ENCODE results near the gene MAP6.

The MAP6 gene

DNA sequence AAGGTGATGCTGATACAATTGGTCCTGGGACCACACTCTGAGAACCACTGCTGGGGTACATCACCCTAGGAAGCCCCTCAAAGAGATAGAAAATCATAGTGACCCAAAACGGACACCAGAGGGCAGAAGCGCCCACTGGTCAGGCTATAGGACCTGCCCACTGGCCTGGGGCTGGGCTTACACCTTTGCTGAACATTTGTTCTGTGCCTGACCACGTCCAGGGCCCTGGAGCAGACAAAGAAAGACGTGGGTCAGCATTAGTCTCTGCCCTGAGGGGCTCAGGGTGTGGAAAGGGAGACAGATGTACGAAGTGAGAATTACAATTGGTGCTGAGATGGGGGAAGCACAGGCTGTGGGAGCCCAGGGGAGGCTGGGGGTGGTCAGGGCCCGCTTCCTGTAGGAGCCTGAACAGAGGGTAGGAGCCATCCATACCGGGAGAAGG, 121.2 kb downstream of the MAP6 start:
- DNase-seq: peak; percentile 72 to 82

DNA sequence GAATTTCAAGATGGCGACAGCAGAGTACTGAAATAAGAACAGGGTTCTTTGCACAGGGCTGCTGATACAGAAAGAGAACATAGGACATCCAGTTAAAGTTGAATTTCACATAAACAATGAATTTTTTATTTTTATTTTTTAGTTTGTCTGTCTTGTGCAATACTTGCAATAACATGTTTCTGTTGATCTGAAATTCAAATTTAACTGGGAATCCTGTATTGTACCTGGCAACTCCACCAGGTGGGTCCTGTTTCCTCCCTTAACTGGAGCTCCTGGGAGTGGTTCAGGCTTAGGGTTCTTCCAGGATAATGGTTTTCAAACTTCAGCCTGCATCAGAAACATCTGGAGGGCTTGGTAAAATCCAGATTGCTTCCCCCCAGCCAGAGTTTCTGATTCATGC, 121.7 kb downstream of the MAP6 start:
- DNase-seq: no peak

DNA sequence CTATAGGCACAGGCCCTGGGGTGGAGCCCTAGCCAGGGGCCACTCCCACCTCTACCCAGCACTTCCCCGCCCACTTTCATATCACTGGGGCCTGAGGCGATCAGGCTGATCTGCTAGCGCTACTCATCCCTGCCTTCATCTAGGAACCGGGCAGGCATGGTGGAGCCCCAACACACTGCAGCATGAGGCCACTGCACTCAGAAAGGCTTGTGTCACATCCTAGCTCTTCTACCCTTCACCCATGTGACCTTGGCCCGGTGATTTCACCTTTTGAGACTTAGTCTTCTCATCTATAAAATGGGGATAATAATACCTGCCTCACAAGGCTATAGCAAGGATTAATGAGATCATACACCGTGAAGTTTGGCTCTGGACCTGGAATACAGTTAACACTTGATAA, 125.0 kb downstream of the MAP6 start:
- no peak for DNase-seq

DNA sequence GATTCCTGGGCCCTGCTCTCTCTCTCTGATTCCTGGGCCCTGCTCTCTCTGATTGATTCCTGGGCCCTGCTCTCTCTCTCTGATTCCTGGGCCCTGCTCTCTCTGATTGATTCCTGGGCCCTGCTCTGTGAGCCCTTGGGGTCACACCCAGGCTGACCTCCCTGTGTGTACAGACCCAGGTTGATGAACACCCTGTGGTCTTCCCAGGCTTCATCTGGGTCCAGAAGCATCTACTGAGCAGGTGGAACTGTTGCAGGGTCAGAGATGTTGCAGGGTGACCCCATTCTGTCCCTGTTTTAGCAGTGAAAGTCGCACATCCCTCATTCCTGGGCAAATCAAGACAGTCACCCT, 126.8 kb downstream of the MAP6 start:
- no peak for DNase-seq

DNA sequence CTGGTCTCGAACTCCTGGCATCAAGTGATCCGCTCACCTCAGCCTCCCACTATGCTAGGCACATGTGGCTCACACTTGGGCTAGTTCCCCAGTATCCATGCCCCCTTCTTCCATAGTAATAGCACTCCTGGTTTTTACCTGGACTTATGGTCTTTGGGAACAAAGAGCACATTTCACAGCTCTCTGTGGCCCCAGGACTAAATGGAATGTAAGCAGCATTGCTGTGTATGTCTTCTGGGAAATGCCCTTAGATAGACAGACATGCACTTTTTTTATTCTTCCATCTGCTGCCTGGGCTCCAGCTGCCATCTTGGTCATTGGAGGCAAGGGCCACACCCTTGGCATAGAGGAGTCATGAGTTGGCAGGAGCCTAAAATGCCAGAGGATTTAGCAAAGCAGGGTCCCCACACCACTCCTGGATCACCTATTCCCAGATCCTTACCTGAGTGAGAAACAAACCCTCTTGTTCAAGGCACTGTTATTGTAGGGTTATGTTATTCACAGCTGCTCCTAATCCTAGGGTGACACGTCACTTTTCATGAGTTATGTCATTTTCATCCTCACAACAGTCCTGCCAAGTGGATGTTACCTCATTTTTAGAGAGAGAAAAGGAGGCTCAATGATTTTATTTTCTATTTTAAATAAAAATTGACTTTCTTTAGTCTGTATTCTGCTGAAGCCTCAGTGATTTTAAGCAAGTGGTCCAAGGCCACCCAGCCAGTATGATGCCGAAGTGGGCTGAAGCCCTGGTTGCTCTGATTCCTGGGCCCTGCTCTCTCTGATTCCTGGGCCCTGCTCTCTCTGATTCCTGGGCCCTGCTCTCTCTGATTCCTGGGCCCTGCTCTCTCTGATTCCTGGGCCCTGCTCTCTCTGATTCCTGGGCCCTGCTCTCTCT, 127.4 kb downstream of the MAP6 start:
- DNase-seq: no peak

DNA sequence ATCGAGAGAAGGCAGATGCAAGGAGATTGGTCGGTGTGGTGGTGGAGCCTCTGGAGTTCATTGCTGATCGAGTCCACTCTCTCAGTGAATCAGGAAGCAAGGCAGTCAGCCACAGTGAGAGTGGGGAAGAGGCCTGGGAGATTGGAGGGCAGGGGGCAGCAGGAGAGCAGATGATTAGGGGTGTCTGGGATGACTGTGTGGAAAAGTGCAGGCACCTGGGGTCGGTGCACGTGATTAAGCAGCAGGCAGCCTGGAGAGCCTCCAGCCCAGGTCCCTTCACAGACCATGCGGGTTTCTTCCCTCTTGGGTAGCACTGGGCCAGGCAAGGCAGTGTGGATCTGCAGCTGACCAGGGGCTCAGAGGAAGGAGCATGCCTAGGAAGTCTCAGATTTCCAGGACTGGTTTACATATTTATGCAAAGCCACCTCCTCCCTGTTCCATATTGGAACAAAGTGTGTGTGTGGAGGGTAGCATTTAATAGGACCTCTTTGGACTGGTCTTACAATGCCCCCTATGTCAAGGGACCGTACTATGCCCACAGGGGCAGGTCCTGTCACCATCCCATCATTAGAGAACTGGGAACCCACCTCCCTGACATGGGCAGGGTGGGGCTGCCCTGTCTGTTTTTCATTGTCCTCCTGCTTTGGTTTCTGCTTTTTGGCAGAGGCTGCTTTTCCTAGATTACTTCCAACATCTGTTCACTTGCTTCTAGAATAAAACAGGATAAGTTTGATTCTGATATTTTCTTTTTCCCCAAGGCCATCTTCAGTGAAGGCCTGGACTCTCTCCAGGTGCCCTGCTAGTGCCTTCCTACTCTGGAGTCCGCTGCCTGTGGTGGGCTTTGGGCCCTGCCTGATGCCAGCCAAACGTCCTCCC, 129.1 kb downstream of the MAP6 start:
- DNase-seq: no peak

DNA sequence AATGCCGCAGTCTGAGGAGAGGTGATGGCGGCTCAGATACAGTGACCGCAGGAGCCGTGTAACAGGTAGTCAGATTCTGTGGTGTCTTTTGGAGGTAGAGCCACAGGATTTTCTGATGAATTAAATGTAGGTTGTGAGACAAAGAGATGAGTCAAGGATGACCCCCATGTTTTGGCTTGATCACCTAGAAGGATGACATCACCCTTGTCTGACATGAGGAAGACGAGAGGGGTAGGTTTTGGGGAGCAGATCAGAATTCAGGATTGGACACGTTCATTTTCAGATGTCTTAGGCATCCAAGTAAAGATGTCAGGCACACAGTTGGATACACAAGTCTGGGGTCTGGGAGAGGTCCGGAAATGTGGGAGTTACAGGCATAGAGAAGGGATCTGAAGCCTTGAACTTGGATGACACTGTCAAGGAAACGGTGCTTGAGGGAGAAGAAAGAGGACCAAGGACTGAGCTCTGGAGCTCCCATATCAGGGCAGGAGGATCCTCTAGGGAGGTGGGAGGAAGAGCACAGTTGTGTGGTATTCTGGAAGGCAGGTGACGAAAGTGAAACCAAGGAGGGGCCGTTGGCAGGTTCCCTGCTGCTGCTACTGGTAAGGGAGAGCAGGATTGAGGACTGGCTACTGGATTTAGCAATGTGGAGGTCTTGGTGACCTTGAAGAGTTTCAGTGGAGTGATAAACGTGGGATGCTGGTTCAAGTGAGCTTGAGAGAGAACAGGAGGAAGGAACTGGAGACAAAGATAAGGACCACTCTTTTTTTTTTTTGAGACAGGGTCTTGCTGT, 130.5 kb downstream of the MAP6 start:
- peak in 1 of 2 experiments; percentile 10 for DNase-seq

DNA sequence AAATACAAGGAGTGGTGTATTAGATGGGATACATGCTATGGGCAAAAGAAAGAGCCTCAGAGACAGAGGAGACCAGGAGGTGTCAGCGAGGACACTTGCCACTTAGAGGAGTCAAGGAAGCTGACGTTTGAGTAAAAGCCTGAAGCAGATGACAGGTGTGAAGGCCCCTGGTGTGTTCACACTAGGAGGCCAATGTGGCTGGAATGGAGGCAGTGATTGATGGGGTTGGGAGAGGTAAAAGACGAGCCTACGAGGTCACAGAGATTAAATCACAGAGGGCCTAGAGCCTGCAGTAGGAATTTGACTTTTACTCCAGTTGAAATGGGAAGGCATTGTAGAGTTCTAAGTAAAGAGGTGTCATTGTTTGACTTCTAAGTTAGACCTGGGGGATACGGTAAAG, 131.1 kb downstream of the MAP6 start:
- DNase-seq: no peak

Data from SHP77 (cell line).